ENCODE measurements around the gene GLP1R.

GRCh38 chr6:39086294-39086693 is 37.7 kb downstream of the GLP1R start:
- no peak for TF ChIP-seq CTCF (IDR thresholded peaks at IDR 0.05)
- TF ChIP-seq POLR2A (IDR thresholded peaks at IDR 0.05; ENCODE audit: low read depth) = no peak

Data from esophagus muscularis mucosa (tissue), 3 donors.